Hepatocyte (in vitro differentiated cells): Measurements from ENCODE around the gene CORO7. TPM values are rescaled to one million over a fixed set of nuclear protein-coding genes. Genes with fewer than 3 reads are reported as not detected.

Source experiments
- DNase-seq: peaks from one replicate; pipeline ENCODE4 v3.0.0-alpha.2; 2016; ENCODE audit warnings: low spot score
- H2AFZ ChIP-seq: fragments of 200-600 bp; sonication (generic); 2 replicates; pipeline ENCODE4 v1.6.0; 2016; ENCODE audit warnings: antibody characterized with exemption, mild to moderate bottlenecking
- H3K27ac ChIP-seq: fragments of 200-600 bp; sonication (generic); 2 replicates; pipeline ENCODE4 v1.5.1; 2016; ENCODE audit warnings: mild to moderate bottlenecking
- H3K27me3 ChIP-seq: fragments of 200-600 bp; sonication (generic); 2 replicates; pipeline ENCODE4 v1.6.1; 2016
- H3K36me3 ChIP-seq: fragments of 200-600 bp; sonication (generic); replicated peaks from 2 replicates; pipeline ENCODE4 v1.5.1; 2016; ENCODE audit warnings: low read depth; ENCODE audit not compliant: insufficient read depth
- H3K4me1 ChIP-seq: fragments of 200-600 bp; sonication (generic); 2 replicates; pipeline ENCODE4 v1.5.1; 2016; ENCODE audit warnings: mild to moderate bottlenecking, moderate library complexity; ENCODE audit not compliant: insufficient read depth
- H3K4me2 ChIP-seq: fragments of 200-600 bp; sonication (generic); 2 replicates; pipeline ENCODE4 v1.6.0; 2016
- H3K4me3 ChIP-seq: fragments of 200-600 bp; sonication (generic); 2 replicates; pipeline ENCODE4 v1.5.1; 2016; ENCODE audit warnings: mild to moderate bottlenecking
- H3K79me2 ChIP-seq: fragments of 200-600 bp; sonication (generic); 2 replicates; pipeline ENCODE4 v1.6.0; 2017; ENCODE audit warnings: mild to moderate bottlenecking
- H3K9me2 ChIP-seq: fragments of 200-600 bp; sonication (generic); replicated peaks from 2 replicates; pipeline ENCODE4 v1.6.0; 2017; ENCODE audit warnings: mild to moderate bottlenecking; ENCODE audit not compliant: insufficient read depth
- H3K9me3 ChIP-seq: fragments of 200-600 bp; sonication (generic); 2 replicates; pipeline ENCODE4 v1.5.1; 2016; ENCODE audit warnings: low read depth, mild to moderate bottlenecking
- H4K20me1 ChIP-seq: fragments of 200-600 bp; sonication (generic); 2 replicates; pipeline ENCODE4 v1.6.0; 2016; ENCODE audit warnings: mild to moderate bottlenecking; ENCODE audit not compliant: insufficient read depth, poor library complexity, severe bottlenecking
- CTCF ChIP-seq: fragments of 200-600 bp; sonication (generic); IDR thresholded peaks from 2 replicates; pipeline ENCODE4 v1.5.1; 2016; ENCODE audit warnings: antibody characterized with exemption, mild to moderate bottlenecking; ENCODE audit not compliant: poor library complexity
- EZH2 ChIP-seq: fragments of 200-600 bp; sonication (generic); IDR thresholded peaks from 2 replicates; pipeline ENCODE4 v1.6.1; 2016; ENCODE audit warnings: antibody characterized with exemption, mild to moderate bottlenecking, borderline replicate concordance
- EZH2phosphoT487 ChIP-seq: fragments of 200-600 bp; sonication (generic); IDR thresholded peaks from one replicate; pipeline ENCODE4 v1.6.1; 2018; ENCODE audit warnings: antibody characterized with exemption, mild to moderate bottlenecking, low read depth, moderate library complexity; ENCODE audit not compliant: unreplicated experiment, severe bottlenecking
- WGBS: methylation state at CpG from one replicate; pipeline ENCODE4 v1.1.6; 2016; ENCODE audit warnings: low lambda C conversion rate; ENCODE audit errors: missing lambda C conversion rate; 5-methylcytosine and 5-hydroxymethylcytosine counted together
- polyA plus RNA-seq: library from polyadenylated mRNA; unstranded; fragments of >200 nt; fragmentation: Nextera tagmentation; extraction: Ambion mirVana; gene quantifications from 2 replicates; pipeline ENCODE4 v1.2.1, GENCODE V29; 2016
- total RNA-seq: library from RNA; depleted of rRNA; stranded (reverse); fragments of >200 nt; gene quantifications from 2 replicates; pipeline ENCODE4 v1.2.3, GENCODE V29; 2014

CORO7 gene
- total and polyA plus RNA-seq, 2 experiments from 2014 or later: 18.2 to 33.3 TPM

DNA sequence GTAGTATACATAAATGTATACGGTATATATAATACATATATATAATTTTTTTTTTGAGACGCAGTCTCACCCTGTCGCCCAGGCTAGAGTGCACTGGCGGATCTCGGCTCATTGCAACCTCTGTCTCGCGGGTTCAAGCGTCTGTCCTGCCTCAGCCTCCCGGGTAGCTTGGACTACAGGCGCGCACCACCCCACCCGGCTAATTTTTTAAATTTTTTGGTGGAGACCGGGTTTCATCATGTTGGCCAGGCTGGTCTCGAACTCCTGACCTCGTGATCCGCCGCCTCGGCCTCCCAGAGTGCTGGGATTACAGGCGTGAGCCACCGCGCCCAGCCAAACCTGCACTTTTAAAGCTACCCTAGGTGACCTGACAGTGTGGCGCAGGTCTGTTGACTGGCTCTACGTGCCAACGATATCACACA lies 66.0 kb downstream of the CORO7 start:
- no peaks in the 10 kb centered on the region for H3K9me2 ChIP-seq
- no peaks in the 10 kb centered on the region for H3K27me3 ChIP-seq
- WGBS: 39% methylated on average over 24 of the region's 24 CpGs
- peak overlapping the region; percentile 90 for H3K4me2 ChIP-seq
- no peak for TF ChIP-seq EZH2
- no peak for TF ChIP-seq EZH2phosphoT487
- TF ChIP-seq CTCF: no peak
- peaks cover 8% of the 10 kb centered on the region for H4K20me1 ChIP-seq
- H3K4me1 ChIP-seq: peaks cover 15% of the 10 kb centered on the region
- H3K4me3 ChIP-seq: peak overlapping the region; percentile 86
- no peaks in the 10 kb centered on the region for H3K9me3 ChIP-seq
- no peak for DNase-seq
- H3K36me3 ChIP-seq: no peaks in the 10 kb centered on the region
- H3K79me2 ChIP-seq: peaks cover 49% of the 10 kb centered on the region
- peak overlapping the region; percentile 43 for H2AFZ ChIP-seq
- H3K27ac ChIP-seq: peak overlapping the region; percentile 86

GRCh38 chr16:4349332-4349731 lies 67.1 kb downstream of the CORO7 start:
- no peak overlapping the region for H3K4me3 ChIP-seq
- H3K36me3 ChIP-seq: no peaks in the 10 kb centered on the region
- peaks cover 8% of the 10 kb centered on the region for H4K20me1 ChIP-seq
- H2AFZ ChIP-seq: no peak overlapping the region
- no peak overlapping the region for H3K4me2 ChIP-seq
- no peaks in the 10 kb centered on the region for H3K27me3 ChIP-seq
- no peaks in the 10 kb centered on the region for H3K9me3 ChIP-seq
- H3K4me1 ChIP-seq: peaks cover 15% of the 10 kb centered on the region
- no peaks in the 10 kb centered on the region for H3K9me2 ChIP-seq
- DNase-seq: no peak
- TF ChIP-seq EZH2 (no peak), CTCF (no peak)
- H3K79me2 ChIP-seq: peaks cover 50% of the 10 kb centered on the region
- no peak overlapping the region for H3K27ac ChIP-seq
- WGBS: 98% methylated on average over 5 of the region's 5 CpGs

- peaks cover 61% of the 10 kb centered on the region for H3K79me2 ChIP-seq
- H3K4me1 ChIP-seq: peaks cover 15% of the 10 kb centered on the region
- no peak overlapping the region for H3K4me3 ChIP-seq
- no peak overlapping the region for H3K4me2 ChIP-seq
- peaks cover 8% of the 10 kb centered on the region for H4K20me1 ChIP-seq
- TF ChIP-seq EZH2: no peak
- no peak for TF ChIP-seq CTCF
- TF ChIP-seq EZH2phosphoT487: no peak
- DNase-seq: no peak
- H2AFZ ChIP-seq: no peak overlapping the region
- H3K9me3 ChIP-seq: no peaks in the 10 kb centered on the region
- no peaks in the 10 kb centered on the region for H3K36me3 ChIP-seq
- WGBS: 88% methylated on average over 17 of the region's 17 CpGs
- no peaks in the 10 kb centered on the region for H3K9me2 ChIP-seq
- H3K27me3 ChIP-seq: no peaks in the 10 kb centered on the region
- H3K27ac ChIP-seq: peak overlapping the region; percentile 48
Observed at GRCh38 chr16:4347765-4348509, 68.5 kb downstream of the CORO7 start.
